Activated CD8-positive, alpha-beta memory T cell treated with anti-CD3 and anti-CD28 coated beads for 36 hours (primary cell): Measurements from ENCODE around the gene ALG1. TPM values are rescaled to one million over a fixed set of nuclear protein-coding genes. Genes with fewer than 3 reads are reported as not detected.
"Not testable (repeated sequence)": the region's sequence is repeated elsewhere in the genome, so short reads cannot be mapped to it uniquely, and the experiment has no call there.

Source experiments
- CTCF ChIA-PET: fragments of 350-600 bp; sonication (Branson Sonifier 250); formaldehyde crosslinking; loops from one replicate; lab custom pipeline; 2021; ENCODE audit warnings: antibody characterized with exemption; lab: Charles Lee
- POLR2A ChIA-PET: fragments of 350-600 bp; sonication (Branson Sonifier 250); formaldehyde crosslinking; loops from one replicate; lab custom pipeline; 2021; ENCODE audit warnings: antibody characterized with exemption; lab: Charles Lee
- total RNA-seq, 2 experiments: library from RNA; stranded (reverse); gene quantifications; one replicate each; pipeline ENCODE4 v1.2.3, GENCODE V29; 2021

The ALG1 gene
- total RNA-seq, 2 experiments from 2014 or later, result 43.8 to 46.5 TPM

- POLR2A ChIA-PET, result not testable (repeated sequence)
Observed at GRCh38 chr16:5093081-5093480, 21.4 kb downstream of the ALG1 start.

GRCh38 chr16:5093746-5094145 lies 22.1 kb downstream of the ALG1 start:
- CTCF ChIA-PET, POLR2A ChIA-PET: not testable (repeated sequence)

More at GRCh38 chr16:5093081-5093480, 21.4 kb downstream of the ALG1 start:
- CTCF ChIA-PET, result interaction anchor here (1.2 kb wide), 1 partner anchor 36 kb away, joined by 8 read pairs; no protein-coding TSS in a partner anchor

- POLR2A ChIA-PET, CTCF ChIA-PET: not testable (repeated sequence)
Observed at GRCh38 chr16:5095145-5095830, 23.6 kb downstream of the ALG1 start.

- CTCF ChIA-PET, result interaction anchor here (1.0 kb wide), 1 partner anchor 70 kb away, joined by 3 read pairs; no protein-coding TSS in a partner anchor
- POLR2A ChIA-PET, result not testable (repeated sequence)
Observed at GRCh38 chr16:5096437-5097060, 24.9 kb downstream of the ALG1 start.

- CTCF ChIA-PET, result interaction anchor here (1.0 kb wide), 1 partner anchor 71 kb away, joined by 3 read pairs; no protein-coding TSS in a partner anchor
- POLR2A ChIA-PET, result not testable (repeated sequence)
Observed at GRCh38 chr16:5097061-5097469, 25.4 kb downstream of the ALG1 start.

GRCh38 chr16:5097470-5098220 lies 26.0 kb downstream of the ALG1 start, which contains the start of gene EEF2KMT:
TSS of gene EEF2KMT (minus strand) at chr16:5097795. CDS start at chr16:5097739, 56 bp downstream.
- POLR2A ChIA-PET, result not testable (repeated sequence)
- CTCF ChIA-PET, result interaction anchor here (1.0 kb wide), 1 partner anchor 71 kb away, joined by 3 read pairs; no protein-coding TSS in a partner anchor

GRCh38 chr16:5098221-5099159 lies 26.8 kb downstream of the ALG1 start:
- POLR2A ChIA-PET, CTCF ChIA-PET: not testable (repeated sequence)

GRCh38 chr16:5099174-5099573 lies 27.5 kb downstream of the ALG1 start:
- POLR2A ChIA-PET, CTCF ChIA-PET: not testable (repeated sequence)

- POLR2A ChIA-PET, CTCF ChIA-PET: not testable (repeated sequence)
Observed at GRCh38 chr16:5103296-5104032, 31.8 kb downstream of the ALG1 start.

GRCh38 chr16:5105039-5105438 lies 33.4 kb downstream of the ALG1 start:
- POLR2A ChIA-PET, result interaction anchor here (0.6 kb wide), 1 partner anchor 18 kb away, joined by 7 read pairs; no protein-coding TSS in a partner anchor
- CTCF ChIA-PET, result not testable (repeated sequence)

GRCh38 chr16:5108505-5109158 lies 37.0 kb downstream of the ALG1 start:
- ChIA-PET CTCF (no interaction called here), POLR2A (no interaction called here)

GRCh38 chr16:5110933-5111332 lies 39.3 kb downstream of the ALG1 start:
- CTCF ChIA-PET, result not testable (repeated sequence)

GRCh38 chr16:5116780-5117295 lies 45.2 kb downstream of the ALG1 start:
- POLR2A ChIA-PET, result not testable (repeated sequence)

More at GRCh38 chr16:5110933-5111332, 39.3 kb downstream of the ALG1 start:
- POLR2A ChIA-PET, result not testable (repeated sequence)

GRCh38 chr16:5117300-5118087 lies 45.9 kb downstream of the ALG1 start:
- CTCF ChIA-PET, result interaction anchor here (0.6 kb wide), 1 partner anchor 206 kb away, joined by 4 read pairs; no protein-coding TSS in a partner anchor

More at GRCh38 chr16:5116780-5117295, 45.2 kb downstream of the ALG1 start:
- CTCF ChIA-PET, result not testable (repeated sequence)

GRCh38 chr16:5131467-5132004 lies 59.9 kb downstream of the ALG1 start:
- CTCF ChIA-PET, POLR2A ChIA-PET: not testable (repeated sequence)

More at GRCh38 chr16:5117300-5118087, 45.9 kb downstream of the ALG1 start:
- POLR2A ChIA-PET, result not testable (repeated sequence)

- CTCF ChIA-PET, result not testable (repeated sequence)
Observed at GRCh38 chr16:5132915-5133600, 61.4 kb downstream of the ALG1 start.

More at GRCh38 chr16:5132915-5133600, 61.4 kb downstream of the ALG1 start:
- POLR2A ChIA-PET, result not testable (repeated sequence)
